HepG2 (cell line): ENCODE data around the gene CIB1. TPM values are rescaled to one million over a fixed set of nuclear protein-coding genes. Genes with fewer than 3 reads are reported as not detected.

Source experiments
- ATAC-seq: fragments of 200-7000 bp; cut with Tn5 transposase; 3 replicates; pipeline ENCODE4 v1.9.1; 2020; ENCODE audit warnings: mild to moderate bottlenecking, moderate library complexity
- BruUV-seq: library from RNA; stranded (reverse); fragments of 400-500 nt; replicated peaks from 2 replicates; lab custom pipeline; 2021; lab: Mats Ljungman, UMichigan
- CTCF ChIA-PET: fragments of 300-600 bp; formaldehyde crosslinking; extraction: SDS; loops from one replicate; lab custom pipeline; 2021; ENCODE audit warnings: low total read pairs, inconsistent platforms, low intra/inter-chr PET ratio; lab: Yijun Ruan, JAX
- POLR2A ChIA-PET: fragments of 350-600 bp; sonication (Branson Sonifier 250); formaldehyde crosslinking; loops from one replicate; lab custom pipeline; 2020; ENCODE audit warnings: antibody characterized with exemption, inconsistent platforms; lab: Yijun Ruan, JAX
- DNase-seq: peaks from one replicate; pipeline ENCODE4 v3.0.0-alpha.2; 2015; ENCODE audit warnings: low spot score
- FAIRE-seq: peaks from 3 replicates; lab custom pipeline; 2011; peaks lifted over from hg19 to GRCh38; lab: Jason Lieb, UNC
- H2AFZ ChIP-seq: one replicate; pipeline ENCODE4 v1.6.1; 2011; ENCODE audit warnings: low read length, inconsistent platforms
- H3K27ac ChIP-seq: fragments of 300-600 bp; 3 replicates; pipeline ENCODE4 v1.8.0; 2011; ENCODE audit warnings: mixed run types, mild to moderate bottlenecking, mixed read lengths, low read length, inconsistent platforms; ENCODE audit not compliant: insufficient read depth; ENCODE audit errors: extremely low read length
- H3K27me3 ChIP-seq, 2 experiments: fragments of 200-600 bp in 1 of 2; 2 replicates in 1 of 2; 3 replicates in 1 of 2; pipeline versions ENCODE4 v1.6.0 to v1.8.0; 2011; ENCODE audit warnings: low read length in 2 of 2, mild to moderate bottlenecking in 2 of 2, moderate library complexity in 2 of 2, inconsistent platforms in 1 of 2; ENCODE audit not compliant: insufficient read depth in 2 of 2, control insufficient read depth in 1 of 2
- H3K36me3 ChIP-seq, 2 experiments: fragments of 200-600 bp in 1 of 2; replicated peaks in 1 of 2; 2 replicates in 1 of 2; 3 replicates in 1 of 2; pipeline versions ENCODE4 v1.5.1 to v1.8.0; 2011; ENCODE audit warnings: low read length in 2 of 2, inconsistent platforms in 1 of 2; ENCODE audit not compliant: insufficient read depth in 2 of 2, control insufficient read depth in 1 of 2
- H3K4me1 ChIP-seq: 2 replicates; pipeline ENCODE4 v1.5.1; 2012; ENCODE audit warnings: low read length, inconsistent platforms; ENCODE audit not compliant: insufficient read depth
- H3K4me2 ChIP-seq: 2 replicates; pipeline ENCODE4 v1.6.0; 2011; ENCODE audit warnings: low read depth, low read length, inconsistent platforms
- H3K4me3 ChIP-seq, 3 experiments: fragments of 200-600 bp in 1 of 3; sonication (generic), shearing (Covaris generic) in 1 of 3; replicated peaks in 1 of 3; 2 replicates each; pipeline ENCODE4 v1.5.1; 2011 to 2016; ENCODE audit warnings: low read length in 3 of 3, inconsistent platforms in 2 of 3, low read depth in 2 of 3, mild to moderate bottlenecking in 2 of 3, control low read depth in 1 of 3, mixed read lengths in 1 of 3; ENCODE audit not compliant: insufficient read depth in 1 of 3
- H3K79me2 ChIP-seq: one replicate; pipeline ENCODE4 v1.6.1; 2011; ENCODE audit warnings: low read length, inconsistent platforms; ENCODE audit not compliant: insufficient read depth
- H3K9ac ChIP-seq: 2 replicates; pipeline ENCODE4 v1.6.0; 2011; ENCODE audit warnings: mild to moderate bottlenecking, low read depth, low read length, inconsistent platforms; ENCODE audit not compliant: insufficient read depth
- H3K9me3 ChIP-seq: 2 replicates; pipeline ENCODE4 v1.5.1; 2012; ENCODE audit warnings: mild to moderate bottlenecking, low read length
- H4K20me1 ChIP-seq: 2 replicates; pipeline ENCODE4 v1.6.0; 2011; ENCODE audit warnings: inconsistent platforms, mild to moderate bottlenecking, low read length, moderate library complexity; ENCODE audit not compliant: insufficient read depth
- KDM4B ChIP-seq: sonication (generic); formaldehyde crosslinking; IDR thresholded peaks from 2 replicates; pipeline ENCODE4 v1.4.0; 2020; ENCODE audit warnings: missing genetic modification reagents
- KLF16 ChIP-seq, 2 experiments: sonication (generic) in 1 of 2; formaldehyde crosslinking in 1 of 2; IDR thresholded peaks; 2 replicates each; pipeline versions ENCODE4 v1.6.1 to v1.8.0; 2016 to 2023; ENCODE audit warnings: missing genetic modification reagents in 2 of 2, missing compliant biosample characterization in 1 of 2
- SAP130 ChIP-seq: IDR thresholded peaks from 2 replicates; pipeline ENCODE4 v1.6.1; 2016; ENCODE audit warnings: low read depth
- STAG1 ChIP-seq: sonication (generic); formaldehyde crosslinking; IDR thresholded peaks from 2 replicates; pipeline ENCODE4 v1.4.0; 2020; ENCODE audit warnings: missing genetic modification reagents
- ZNF7 ChIP-seq: IDR thresholded peaks from 2 replicates; pipeline ENCODE4 v1.6.1; 2016; ENCODE audit warnings: missing biosample characterization, missing genetic modification reagents
- WGBS: methylation state at CpG from one replicate; pipeline ENCODE4 v1.1.6; 2017; ENCODE audit warnings: low lambda C conversion rate; 5-methylcytosine and 5-hydroxymethylcytosine counted together
- in situ Hi-C: cut with HindIII; loops from 2 replicates; pipeline ENCODE4 v1.10.0; 2017; ENCODE audit warnings: low pct_unique_long_range_greater_than_20kb; ENCODE audit not compliant: extremely low pct_ligation_motif_present
- intact Hi-C: fragments of 100-400 bp; cut with micrococcal nuclease; formaldehyde crosslinking; loops from one replicate; pipeline ENCODE4 v1.10.0; 2022; ENCODE audit not compliant: unreplicated experiment
- polyA plus RNA-seq, 8 experiments: library from polyadenylated mRNA; depleted of rRNA in 3 of 8; stranded (reverse) in 7 of 8; unstranded in 1 of 8; fragments of >200 nt; fragmentation: Illumina TruSeq in 4 of 8; extraction: Trizol in 4 of 8; gene quantifications; 2 replicates each; pipeline versions ENCODE4 v1.2.1 to v1.2.3, GENCODE V29; 2011 to 2016; ENCODE audit warnings: low read depth in 4 of 8, missing spikeins in 1 of 8, mixed read lengths in 1 of 8; ENCODE audit not compliant: insufficient read depth in 1 of 8
- total RNA-seq, 5 experiments: library from RNA; depleted of rRNA; stranded (reverse); fragments of >200 nt; fragmentation: Illumina TruSeq; extraction: Trizol; gene quantifications; 2 replicates each; pipeline ENCODE4 v1.2.3, GENCODE V29; 2016; ENCODE audit warnings: low read depth in 1 of 5

CIB1 gene
- total and polyA plus RNA-seq, 2 of the 13 experiments (the other 11 are each of a cell fraction or from before 2014, with no cell fraction given): 38.7 to 72.7 TPM

DNA sequence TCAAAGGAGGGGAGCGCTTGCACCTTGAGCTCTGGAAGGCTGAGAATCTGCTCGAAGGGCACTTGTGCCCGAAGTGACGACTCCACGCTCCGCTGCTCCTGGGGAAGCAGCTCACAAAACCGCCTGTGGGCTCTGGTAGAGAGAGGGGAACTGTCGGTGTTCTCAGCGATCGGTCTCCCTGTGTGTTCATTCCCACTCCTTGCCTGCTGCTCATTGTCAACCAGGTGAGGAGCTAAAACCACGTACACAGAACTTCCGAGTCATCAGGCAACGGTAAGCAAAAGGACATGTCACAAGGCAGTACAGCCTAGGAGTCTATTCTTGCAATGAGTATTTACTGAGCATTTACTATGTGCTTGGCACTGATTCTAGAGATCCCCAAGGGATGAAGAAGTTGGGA, 1.5 kb downstream of the CIB1 start:
- in situ Hi-C loops (no loop called here), intact Hi-C loops (loop anchor here (5.0 kb wide), 1 partner anchor 35 kb away; the partner anchor contains the start of gene NGRN)
- WGBS: 89% methylated on average over 12 of the region's 13 CpGs
- Histone ChIP-seq H3K79me2 (peaks cover 8% of the 10 kb centered on the region), H3K4me1 (peaks cover 28% of the 10 kb centered on the region), H3K27me3 (no peaks in the 10 kb centered on the region; a peak in 1 of 5 replicates), H3K4me3 (peak overlapping the region in 1 of 3 experiments; percentile 86; a peak in 2 of 6 replicates), H4K20me1 (no peaks in the 10 kb centered on the region), H2AFZ (no peak overlapping the region), H3K4me2 (peak overlapping the region; percentile 89), H3K9me3 (no peaks in the 10 kb centered on the region), H3K9ac (peak overlapping the region; percentile 15), H3K36me3 (peaks cover 11 to 38% of the 10 kb centered on the region in 2 experiments), H3K27ac (no peak overlapping the region)
- DNase-seq (no peak), ATAC-seq (no peak), FAIRE-seq (no peak)
- CTCF ChIA-PET: interaction anchor here (1.4 kb wide), 1 partner anchor 89 kb away, joined by 3 read pairs; no protein-coding TSS in a partner anchor
- POLR2A ChIA-PET: interaction anchor here (1.3 to 2.0 kb wide), 4 partner anchors 31 to 66 kb away, joined by 3 to 12 read pairs (median 8); partner anchors contain the start of genes NGRN and SEMA4B
- no peak for TF ChIP-seq STAG1 (CRISPR knock-in tag)
- TF ChIP-seq SAP130 (CRISPR knock-in tag): peak; percentile 17; the same call in 1 of the 2 replicates
- TF ChIP-seq KDM4B (CRISPR knock-in tag): no peak
- BruUV-seq: no TSS peak

DNA sequence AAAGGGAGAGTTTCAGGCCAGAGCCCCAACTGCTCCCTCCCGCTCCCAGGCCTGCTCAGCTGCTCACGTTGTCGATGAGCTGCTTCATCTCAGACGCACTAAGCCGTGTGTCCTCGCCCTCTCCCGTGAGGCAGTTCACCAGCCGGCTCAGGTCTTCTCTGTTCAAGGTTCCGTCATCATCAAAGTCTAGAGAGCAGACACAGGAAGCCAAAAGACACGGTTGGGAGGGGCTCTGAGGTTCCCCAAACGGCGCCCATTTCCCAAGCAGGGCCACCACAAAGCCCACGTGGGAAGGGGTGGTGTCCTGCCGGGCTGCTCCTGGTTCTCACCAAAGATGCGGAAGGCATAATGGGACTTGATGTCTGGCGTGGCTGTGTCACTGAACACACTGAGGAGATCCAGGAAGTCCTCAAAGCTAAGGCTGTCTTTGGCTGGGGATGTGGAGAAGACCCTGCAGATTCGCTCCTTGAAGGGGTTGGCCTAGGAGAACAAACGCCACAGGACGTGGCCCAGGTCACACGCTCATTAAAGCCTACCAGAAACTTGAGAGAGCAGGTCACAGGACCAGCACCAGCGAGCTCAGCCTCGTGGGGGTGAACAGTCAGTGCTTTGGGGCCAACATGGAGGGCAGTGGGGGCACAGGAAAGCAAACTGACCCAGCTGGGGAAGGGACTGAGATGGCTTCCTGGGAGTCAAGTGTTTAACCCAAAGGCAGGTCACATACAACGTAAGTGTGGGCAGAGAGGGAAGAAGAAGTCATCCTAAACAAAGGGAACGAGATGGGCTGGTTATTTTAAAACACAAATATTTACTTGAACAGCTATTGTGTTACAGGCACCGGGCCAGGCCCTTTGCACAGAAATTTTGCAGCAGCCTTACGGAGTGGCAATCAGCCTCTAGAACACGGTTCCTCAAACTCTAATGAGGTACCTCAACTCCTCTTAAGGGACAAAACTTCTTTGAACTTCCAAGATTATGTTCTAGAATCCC, 2.4 kb downstream of the CIB1 start:
- POLR2A ChIA-PET: no interaction called here
- FAIRE-seq: no peak
- no peaks in the 10 kb centered on the region; a peak in 1 of 5 replicates for H3K27me3 ChIP-seq
- no peak overlapping the region for H2AFZ ChIP-seq
- H3K4me1 ChIP-seq: peaks cover 28% of the 10 kb centered on the region
- H4K20me1 ChIP-seq: no peaks in the 10 kb centered on the region
- H3K9me3 ChIP-seq: no peaks in the 10 kb centered on the region
- H3K4me2 ChIP-seq: no peak overlapping the region; the same call in 1 of the 2 replicates
- CTCF ChIA-PET: interaction anchor here (1.4 kb wide), 1 partner anchor 88 kb away, joined by 3 read pairs; no protein-coding TSS in a partner anchor
- DNase-seq: no peak
- H3K9ac ChIP-seq: no peak overlapping the region
- in situ Hi-C loops (no loop called here), intact Hi-C loops (loop anchor here (5.0 kb wide), 1 partner anchor 36 kb away; the partner anchor contains the start of gene NGRN)
- no peak for ATAC-seq
- H3K4me3 ChIP-seq: no peak overlapping the region
- peaks cover 11 to 38% of the 10 kb centered on the region in 2 experiments for H3K36me3 ChIP-seq
- BruUV-seq: no TSS peak
- 87% methylated on average over 17 of the region's 27 CpGs for WGBS
- no peak overlapping the region for H3K27ac ChIP-seq
- TF ChIP-seq KLF16 (CRISPR knock-in tag; IDR thresholded peaks at IDR 0.05) (no peak), ZNF7 (CRISPR knock-in tag) (0 out of 2 replicates have a peak, but pooled peaks have one; percentile 34)
- peaks cover 8% of the 10 kb centered on the region for H3K79me2 ChIP-seq
